Common myeloid progenitor, CD34-positive (primary cell): ENCODE measurements around the gene CD93.

Experiments used
- CTCF ChIA-PET: fragments of 350-600 bp; sonication (Branson Sonifier 250); formaldehyde crosslinking; loops from one replicate; lab custom pipeline; 2021; ENCODE audit warnings: antibody characterized with exemption; lab: Charles Lee
- POLR2A ChIA-PET: fragments of 350-600 bp; sonication (Branson Sonifier 250); formaldehyde crosslinking; loops from one replicate; lab custom pipeline; 2021; ENCODE audit warnings: antibody characterized with exemption; lab: Charles Lee
- DNase-seq, 3 donors: peaks; one replicate each; pipeline versions ENCODE4 v3.0.0 to v3.0.0-alpha.2; 2013
- H3K27ac ChIP-seq, 2 experiments: 1 replicate in 1 of 2; 2 replicates in 1 of 2; pipeline ENCODE4 v1.7.0; 2013; ENCODE audit warnings: inconsistent platforms in 2 of 2, low read length in 2 of 2, mild to moderate bottlenecking in 2 of 2, low read depth in 1 of 2, moderate library complexity in 1 of 2; ENCODE audit not compliant: severe bottlenecking in 2 of 2, insufficient read depth in 1 of 2, poor library complexity in 1 of 2
- H3K27me3 ChIP-seq, 5 experiments: replicated peaks in 2 of 5; 1 replicate in 3 of 5; 2 replicates in 2 of 5; pipeline versions ENCODE4 v1.6.1 to v1.7.0; 2013; ENCODE audit warnings: low read length in 4 of 5, mild to moderate bottlenecking in 2 of 5, moderate library complexity in 2 of 5, inconsistent platforms in 1 of 5; ENCODE audit not compliant: insufficient read depth in 5 of 5, control insufficient read depth in 4 of 5
- H3K36me3 ChIP-seq, 4 experiments: 1 replicate in 2 of 4; 2 replicates in 2 of 4; pipeline versions ENCODE4 v1.6.1 to v1.7.0; 2013; ENCODE audit warnings: low read length in 3 of 4, control low read depth in 1 of 4, mild to moderate bottlenecking in 1 of 4; ENCODE audit not compliant: control insufficient read depth in 4 of 4, insufficient read depth in 4 of 4
- H3K4me1 ChIP-seq, 4 experiments: 1 replicate in 3 of 4; 2 replicates in 1 of 4; pipeline versions ENCODE4 v1.6.1 to v1.7.1; 2013; ENCODE audit warnings: low read length in 3 of 4, mild to moderate bottlenecking in 3 of 4, control low read depth in 1 of 4, inconsistent platforms in 1 of 4, moderate library complexity in 1 of 4; ENCODE audit not compliant: control insufficient read depth in 4 of 4, insufficient read depth in 4 of 4; ENCODE audit errors: control extremely low read depth in 1 of 4
- H3K4me3 ChIP-seq, 7 experiments: 1 replicate in 4 of 7; 2 replicates in 3 of 7; pipeline versions ENCODE4 v1.5.1 to v1.7.0; 2013; ENCODE audit warnings: mild to moderate bottlenecking in 7 of 7, low read length in 6 of 7, moderate library complexity in 6 of 7, inconsistent platforms in 2 of 7, low read depth in 2 of 7, control low read depth in 1 of 7; ENCODE audit not compliant: insufficient read depth in 4 of 7, control insufficient read depth in 1 of 7; ENCODE audit errors: extremely low read depth in 1 of 7
- H3K9me3 ChIP-seq, 5 experiments: 1 replicate in 4 of 5; 2 replicates in 1 of 5; pipeline versions ENCODE4 v1.6.1 to v1.7.1; 2013; ENCODE audit warnings: low read length in 4 of 5, mild to moderate bottlenecking in 2 of 5, inconsistent platforms in 1 of 5, low read depth in 1 of 5, moderate library complexity in 1 of 5; ENCODE audit not compliant: control insufficient read depth in 4 of 5, insufficient read depth in 2 of 5; ENCODE audit errors: control extremely low read depth in 1 of 5
- WGBS: methylation state at CpG from one replicate; pipeline ENCODE4 v1.1.5; 2013; ENCODE audit not compliant: insufficient coverage; 5-methylcytosine and 5-hydroxymethylcytosine counted together

The CD93 gene

DNA sequence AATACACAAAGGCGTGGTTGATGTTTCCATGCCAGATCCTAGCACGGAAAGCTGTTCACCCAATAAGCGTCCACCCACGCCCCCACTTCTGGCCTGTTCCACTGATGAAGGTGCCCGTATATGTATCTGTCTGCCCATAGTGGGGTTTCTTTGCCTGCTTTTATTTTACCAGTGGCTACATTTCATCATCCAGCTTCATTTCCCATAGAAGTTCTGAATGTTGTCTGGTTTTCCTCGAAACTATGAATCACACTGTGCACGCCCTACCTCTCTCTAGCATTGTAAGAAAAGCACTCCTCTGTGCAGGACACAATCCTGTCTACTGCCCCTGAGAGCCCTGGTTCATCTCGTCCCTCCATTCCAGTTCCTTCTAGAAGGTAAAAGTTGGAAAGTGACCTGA lies 8.8 kb upstream of the CD93 start:
- POLR2A ChIA-PET: interaction anchor here (0.7 kb wide), 1 partner anchor 23 kb away, joined by 3 read pairs; no protein-coding TSS in a partner anchor
- Histone ChIP-seq H3K36me3 (no peaks in the 10 kb centered on the region), H3K4me1 (no peaks in the 10 kb centered on the region), H3K27me3 (peaks cover 0 to 4% (median 0%) of the 10 kb centered on the region in 5 experiments), H3K4me3 (no peak overlapping the region), H3K27ac (no peak overlapping the region), H3K9me3 (no peaks in the 10 kb centered on the region)
- CTCF ChIA-PET: interaction anchor here (1.6 to 2.6 kb wide), 3 partner anchors 11 to 44 kb away, joined by 3 to 8 read pairs (median 6); no protein-coding TSS in a partner anchor
- no peak for DNase-seq
- 100% methylated on average over 6 of the region's 8 CpGs for WGBS

DNA sequence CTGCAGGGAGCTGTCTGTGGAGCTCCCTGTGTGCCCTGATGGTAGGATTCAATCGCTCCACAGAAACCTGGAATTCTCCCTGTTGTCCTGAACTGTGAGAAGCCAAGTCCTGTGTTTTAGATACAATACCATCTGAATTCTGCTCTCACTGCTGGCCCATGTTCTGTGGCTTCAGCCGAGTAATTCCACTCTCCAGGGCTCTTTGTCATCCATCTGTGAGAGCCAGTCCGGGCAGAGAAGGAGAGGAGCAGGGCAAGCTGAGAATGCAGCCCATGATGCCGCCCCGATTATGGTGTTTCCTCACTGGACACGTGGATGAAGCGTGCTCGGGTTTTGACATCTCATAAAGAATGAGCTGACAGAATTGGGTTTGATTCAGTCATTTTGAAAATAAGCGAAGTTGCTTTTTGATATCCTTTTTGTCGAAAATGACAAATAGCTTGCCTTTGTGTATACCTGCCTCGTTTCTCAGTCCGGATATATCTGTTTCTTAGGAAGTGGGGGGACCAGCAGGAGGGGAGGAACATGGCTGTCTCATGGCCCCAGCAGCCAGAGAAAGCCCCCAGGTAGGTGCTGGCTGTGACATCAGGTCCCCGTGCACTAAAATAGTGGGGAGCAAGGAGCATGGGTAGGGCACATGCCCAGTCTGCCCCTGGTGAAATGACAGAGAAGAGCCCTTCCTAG lies 8.2 kb upstream of the CD93 start:
- H3K4me3 ChIP-seq: no peak overlapping the region
- no peak for DNase-seq
- no peaks in the 10 kb centered on the region for H3K4me1 ChIP-seq
- H3K27ac ChIP-seq: no peak overlapping the region
- no peaks in the 10 kb centered on the region for H3K9me3 ChIP-seq
- H3K36me3 ChIP-seq: no peaks in the 10 kb centered on the region
- WGBS: 94% methylated on average over 11 of the region's 13 CpGs
- ChIA-PET POLR2A (no interaction called here), CTCF (interaction anchor here (1.6 to 1.9 kb wide), 2 partner anchors 12 to 17 kb away, joined by 3 to 6 read pairs; no protein-coding TSS in a partner anchor)
- peaks cover 0 to 4% (median 0%) of the 10 kb centered on the region in 5 experiments for H3K27me3 ChIP-seq

DNA sequence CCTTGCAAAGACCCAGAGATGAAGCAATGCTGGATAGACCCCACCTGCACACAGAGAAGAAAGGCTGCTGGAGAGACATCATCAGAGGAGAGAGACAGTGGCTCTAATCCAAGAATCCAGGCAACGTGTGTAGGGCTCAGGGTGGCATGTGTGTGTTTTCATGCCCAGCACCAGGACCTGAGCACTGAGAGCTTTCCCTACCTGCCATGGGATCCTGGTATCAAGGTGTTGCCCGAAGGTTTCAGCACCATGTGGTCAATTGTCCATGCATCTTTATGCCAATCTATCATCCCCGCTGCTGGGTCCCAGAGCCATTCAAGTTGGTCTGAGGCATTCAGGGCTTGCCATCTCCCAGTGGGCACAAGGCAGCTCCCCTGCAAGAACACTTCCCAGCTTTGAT lies 7.5 kb upstream of the CD93 start:
- ChIA-PET CTCF (no interaction called here), POLR2A (no interaction called here)
- 67% methylated on average over 3 of the region's 3 CpGs for WGBS
- H3K4me1 ChIP-seq: peaks cover 0 to 2% (median 0%) of the 10 kb centered on the region in 4 experiments
- no peak for DNase-seq
- no peak overlapping the region for H3K4me3 ChIP-seq
- no peaks in the 10 kb centered on the region for H3K36me3 ChIP-seq
- H3K9me3 ChIP-seq: no peaks in the 10 kb centered on the region
- no peak overlapping the region for H3K27ac ChIP-seq
- peaks cover 0 to 4% (median 0%) of the 10 kb centered on the region in 5 experiments for H3K27me3 ChIP-seq

- WGBS: 88% methylated on average over 4 of the region's 7 CpGs
- ChIA-PET CTCF (no interaction called here), POLR2A (no interaction called here)
- H3K36me3 ChIP-seq: no peaks in the 10 kb centered on the region
- no peaks in the 10 kb centered on the region for H3K9me3 ChIP-seq
- DNase-seq: no peak
- H3K4me1 ChIP-seq: peaks cover 2 to 8% (median 3%) of the 10 kb centered on the region in 4 experiments
- H3K27me3 ChIP-seq: peaks cover 0 to 4% (median 0%) of the 10 kb centered on the region in 5 experiments
- no peak overlapping the region for H3K27ac ChIP-seq
- H3K4me3 ChIP-seq: no peak overlapping the region
Observed at GRCh38 chr20:23092861-23093495, 6.9 kb upstream of the CD93 start.

GRCh38 chr20:23092384-23092756 lies 6.2 kb upstream of the CD93 start:
- peaks cover 0 to 4% (median 0%) of the 10 kb centered on the region in 5 experiments for H3K27me3 ChIP-seq
- H3K27ac ChIP-seq: no peak overlapping the region
- no peak for DNase-seq
- peaks cover 2 to 14% (median 9%) of the 10 kb centered on the region in 4 experiments for H3K4me1 ChIP-seq
- no peaks in the 10 kb centered on the region for H3K36me3 ChIP-seq
- H3K4me3 ChIP-seq: no peak overlapping the region
- ChIA-PET CTCF (no interaction called here), POLR2A (interaction anchor here (0.6 kb wide), 1 partner anchor 29 kb away, joined by 3 read pairs; no protein-coding TSS in a partner anchor)
- WGBS: 94% methylated on average over 2 of the region's 2 CpGs
- no peaks in the 10 kb centered on the region for H3K9me3 ChIP-seq

GRCh38 chr20:23091721-23092383 lies 5.7 kb upstream of the CD93 start:
- no peak for DNase-seq
- ChIA-PET POLR2A (interaction anchor here (0.6 kb wide), 1 partner anchor 28 kb away, joined by 3 read pairs; no protein-coding TSS in a partner anchor), CTCF (no interaction called here)
- H3K4me1 ChIP-seq: peaks cover 2 to 20% (median 14%) of the 10 kb centered on the region in 4 experiments
- WGBS: 100% methylated on average over 6 of the region's 8 CpGs
- H3K4me3 ChIP-seq: no peak overlapping the region
- H3K36me3 ChIP-seq: no peaks in the 10 kb centered on the region
- no peak overlapping the region for H3K27ac ChIP-seq
- peaks cover 0 to 3% (median 0%) of the 10 kb centered on the region in 5 experiments for H3K27me3 ChIP-seq
- no peaks in the 10 kb centered on the region for H3K9me3 ChIP-seq
